ENCODE data around the gene PLCH2. TPM values are rescaled to one million over a fixed set of nuclear protein-coding genes. Genes with fewer than 3 reads are reported as not detected.

Gene PLCH2
- total and polyA plus RNA-seq, 12 donors: 0.06 to 0.51 (median 0.10) TPM; not detected in 2

GRCh38 chr1:2525920-2526823 is 50.1 kb downstream of the PLCH2 start, which contains the start of gene PANK4:
Gene PANK4 (minus strand): TSS chr1:2526596. CDS start chr1:2526587, 9 bp downstream.
- DNase-seq (peak; percentile 93), ATAC-seq (peak; percentile 83 to 92 (median 89))
- Histone ChIP-seq H3K27ac (peak within 1 kb of the TSS; percentile 75 to 94 (median 84)), H3K27me3 (peaks cover 0 to 41% (median 4%) of the 10 kb centered on the region in 7 donors), H3K4me1 (peaks cover 39 to 72% (median 69%) of the 10 kb centered on the region in 9 donors), H3K36me3 (peaks cover 0 to 13% (median 0%) of the 10 kb centered on the region in 9 donors), H3K4me3 (peak within 1 kb of the TSS; percentile 64 to 100 (median 90)), H3K9me3 (no peaks in the 10 kb centered on the region)
- WGBS, 2 donors: 0 to 1% methylated on average over 106 to 107 of the region's 107 CpGs
- TF ChIP-seq CTCF (IDR thresholded peaks at IDR 0.05): peak in 5 of 9 donors; percentile 8 to 39 (median 25)
- intact Hi-C loops (cut with DNase I): loop anchor here in 2 of 10 donors (2.0 to 10.0 kb wide), 5 partner anchors 61 to 329 kb away; partner anchors contain the start of genes PRXL2B (in 2 of the 2) and PEX10 (in 1 of the 2)

- peak; percentile 66 to 70 for DNase-seq
- no peaks in the 10 kb centered on the region for H3K9me3 ChIP-seq
- intact Hi-C loops (cut with DNase I): loop anchor here in 2 of 10 donors (2.0 to 10.0 kb wide), 5 partner anchors 60 to 330 kb away; partner anchors contain the start of genes PRXL2B (in 2 of the 2) and PEX10 (in 1 of the 2)
- H3K4me3 ChIP-seq: peak overlapping the region in 9 of 10 donors; percentile 64 to 100 (median 93)
- H3K27me3 ChIP-seq: peaks cover 0 to 50% (median 9%) of the 10 kb centered on the region in 7 donors
- TF ChIP-seq CTCF (IDR thresholded peaks at IDR 0.05): no peak
- peaks cover 0 to 5% (median 0%) of the 10 kb centered on the region in 9 donors for H3K36me3 ChIP-seq
- H3K27ac ChIP-seq: peak overlapping the region in 9 of 10 donors; percentile 75 to 89 (median 83)
- ATAC-seq: peak; percentile 12 to 86 (median 58)
- peaks cover 39 to 75% (median 71%) of the 10 kb centered on the region in 9 donors for H3K4me1 ChIP-seq
- 32 to 34% methylated on average over 20 of the region's 20 CpGs for WGBS, 2 donors
Measured at GRCh38 chr1:2526824-2527555, 50.9 kb downstream of the PLCH2 start.

GRCh38 chr1:2527556-2527860 is 51.4 kb downstream of the PLCH2 start:
- intact Hi-C loops (cut with DNase I): loop anchor here in 2 of 10 donors (2.0 to 10.0 kb wide), 5 partner anchors 59 to 330 kb away; partner anchors contain the start of genes PRXL2B (in 2 of the 2) and PEX10 (in 1 of the 2)
- no peaks in the 10 kb centered on the region for H3K9me3 ChIP-seq
- DNase-seq (no peak), ATAC-seq (no peak)
- peak overlapping the region in 9 of 10 donors; percentile 40 to 89 (median 83) for H3K27ac ChIP-seq
- WGBS, 2 donors: 83 to 87% methylated on average over 4 of the region's 4 CpGs
- H3K36me3 ChIP-seq: no peaks in the 10 kb centered on the region
- TF ChIP-seq CTCF (IDR thresholded peaks at IDR 0.05): no peak
- H3K27me3 ChIP-seq: peaks cover 0 to 55% (median 9%) of the 10 kb centered on the region in 7 donors
- H3K4me1 ChIP-seq: peaks cover 39 to 75% (median 71%) of the 10 kb centered on the region in 9 donors
- H3K4me3 ChIP-seq: peak overlapping the region in 1 of 10 donors; percentile 78
